ENCODE data around the gene GPR132.
A peak's percentile ranks its signal among the peaks of the same experiment; 100 is the strongest.
"Not testable (repeated sequence)": the region's sequence is repeated elsewhere in the genome, so short reads cannot be mapped to it uniquely, and the experiment has no call there.

The GPR132 gene

GRCh38 chr14:105073720-105074600 is 8.7 kb upstream of the GPR132 start:
- peak; percentile 65 to 81 for DNase-seq

GRCh38 chr14:105072892-105073719 is 7.9 kb upstream of the GPR132 start:
- peak in 1 of 2 experiments; percentile 46 for DNase-seq

GRCh38 chr14:105072381-105072861 is 7.2 kb upstream of the GPR132 start:
- peak in 1 of 2 experiments; percentile 30 for DNase-seq

GRCh38 chr14:105071942-105072341 is 6.7 kb upstream of the GPR132 start:
- DNase-seq: no peak

GRCh38 chr14:105071326-105071725 is 6.1 kb upstream of the GPR132 start:
- DNase-seq: no peak

- no peak for DNase-seq
These were observed 5.5 kb upstream of the GPR132 start for GRCh38 chr14:105070760-105071137.

- DNase-seq: no peak
These were observed 4.9 kb upstream of the GPR132 start for GRCh38 chr14:105069871-105070759.

GRCh38 chr14:105069522-105069870 is 4.3 kb upstream of the GPR132 start:
- DNase-seq: no peak

GRCh38 chr14:105068818-105069217 is 3.6 kb upstream of the GPR132 start:
- DNase-seq: no peak

GRCh38 chr14:105067969-105068301 is 2.7 kb upstream of the GPR132 start:
- DNase-seq: no peak

- DNase-seq: no peak
These were observed 2.1 kb upstream of the GPR132 start for GRCh38 chr14:105067140-105067968.

- no peak for DNase-seq
These were observed 1.2 kb upstream of the GPR132 start for GRCh38 chr14:105066240-105067071.

GRCh38 chr14:105064721-105065143 is 498 bp downstream of the GPR132 start:
- no peak for DNase-seq

GRCh38 chr14:105064001-105064400 is 1.2 kb downstream of the GPR132 start:
- no peak for DNase-seq

- not testable (repeated sequence) for DNase-seq
These were observed 1.7 kb downstream of the GPR132 start for GRCh38 chr14:105063506-105063905.

- no peak for DNase-seq
These were observed 2.2 kb downstream of the GPR132 start for GRCh38 chr14:105063056-105063455.

- no peak for DNase-seq
These were observed 3.2 kb downstream of the GPR132 start for GRCh38 chr14:105062048-105062433.

GRCh38 chr14:105061428-105062047 is 3.7 kb downstream of the GPR132 start:
- no peak for DNase-seq

- no peak for DNase-seq
These were observed 4.3 kb downstream of the GPR132 start for GRCh38 chr14:105060751-105061427.
